ENCODE results near the gene NUDT2. TPM values are rescaled to one million over a fixed set of nuclear protein-coding genes. Genes with fewer than 3 reads are reported as not detected.

The NUDT2 gene
- total and polyA plus RNA-seq, 2 donors (not counting 1 experiment from before 2014, with no cell fraction given), result 12.2 to 20.4 TPM

GRCh38 chr9:34338665-34339385 is 9.5 kb downstream of the NUDT2 start:
- no peak overlapping the region for H3K4me3 ChIP-seq (ENCODE audit: control extremely low read depth in 1 of 5, extremely low read depth in 1 of 5, insufficient read depth in 1 of 5, low read depth in 2 of 5, low read length in 4 of 5)
- no peaks in the 10 kb centered on the region for H3K9me3 ChIP-seq (ENCODE audit: control extremely low read depth in 1 of 3, control insufficient read depth in 2 of 3, insufficient read depth in 1 of 3, low read length in 2 of 3)
- no peaks in the 10 kb centered on the region for H3K27me3 Mint-ChIP-seq
- 100% methylated on average over 1 of the region's 2 CpGs for WGBS (ENCODE audit: insufficient coverage)
- no peaks in the 10 kb centered on the region for H3K4me1 ChIP-seq (ENCODE audit: control insufficient read depth in 2 of 2, insufficient read depth in 2 of 2, low read length in 2 of 2)
- POLR2A ChIA-PET, result interaction anchor here (0.6 kb wide), 1 partner anchor 36 kb away, joined by 3 read pairs; no protein-coding TSS in a partner anchor
- H3K4me1 Mint-ChIP-seq, result no peaks in the 10 kb centered on the region
- no peak overlapping the region for H3K4me3 Mint-ChIP-seq
- no peak overlapping the region for H2AFZ ChIP-seq (ENCODE audit: insufficient read depth, low read depth, low read length, poor library complexity, severe bottlenecking)
- no peak overlapping the region for H3K27ac ChIP-seq (ENCODE audit: low read length in 2 of 2)
- ATAC-seq (ENCODE audit: low read depth) (no peak), DNase-seq (no peak)
- H3K79me2 ChIP-seq (ENCODE audit: control insufficient read depth, insufficient read depth, low read length), result peaks cover 25% of the 10 kb centered on the region
- H3K9ac ChIP-seq (ENCODE audit: low read length), result no peak overlapping the region
- intact Hi-C loops (cut with micrococcal nuclease), result no loop called here
- CTCF ChIA-PET, result interaction anchor here (1.0 kb wide), 1 partner anchor 253 kb away, joined by 4 read pairs; no protein-coding TSS in a partner anchor
- H3K27ac Mint-ChIP-seq, result no peak overlapping the region
- H4K20me1 ChIP-seq (ENCODE audit: control insufficient read depth, insufficient read depth, low read length, poor library complexity, severe bottlenecking), result peaks cover 8% of the 10 kb centered on the region
- H3K27me3 ChIP-seq (replicated peaks in 1 of 4; ENCODE audit: control extremely low read depth in 1 of 4, control insufficient read depth in 3 of 4, insufficient read depth in 4 of 4, low read length in 3 of 4), result no peaks in the 10 kb centered on the region
- peaks cover 0 to 42% of the 10 kb centered on the region in 2 experiments for H3K36me3 ChIP-seq (replicated peaks in 1 of 2; ENCODE audit: control extremely low read depth in 1 of 2, control insufficient read depth in 1 of 2, extremely low read depth in 1 of 2, insufficient read depth in 2 of 2, low read length in 1 of 2)
- H3K4me2 ChIP-seq (replicated peaks; ENCODE audit: low read depth, low read length, poor library complexity, severe bottlenecking), result no peak overlapping the region
- H3K9me3 Mint-ChIP-seq (ENCODE audit: insufficient read depth), result no peaks in the 10 kb centered on the region
- TF ChIP-seq CTCF (IDR thresholded peaks at IDR 0.05), result no peak
- no peak for TF ChIP-seq EZH2 (IDR thresholded peaks at IDR 0.05; ENCODE audit: borderline replicate concordance, insufficient read depth, low read depth, low read length, poor library complexity, severe bottlenecking)

DNA sequence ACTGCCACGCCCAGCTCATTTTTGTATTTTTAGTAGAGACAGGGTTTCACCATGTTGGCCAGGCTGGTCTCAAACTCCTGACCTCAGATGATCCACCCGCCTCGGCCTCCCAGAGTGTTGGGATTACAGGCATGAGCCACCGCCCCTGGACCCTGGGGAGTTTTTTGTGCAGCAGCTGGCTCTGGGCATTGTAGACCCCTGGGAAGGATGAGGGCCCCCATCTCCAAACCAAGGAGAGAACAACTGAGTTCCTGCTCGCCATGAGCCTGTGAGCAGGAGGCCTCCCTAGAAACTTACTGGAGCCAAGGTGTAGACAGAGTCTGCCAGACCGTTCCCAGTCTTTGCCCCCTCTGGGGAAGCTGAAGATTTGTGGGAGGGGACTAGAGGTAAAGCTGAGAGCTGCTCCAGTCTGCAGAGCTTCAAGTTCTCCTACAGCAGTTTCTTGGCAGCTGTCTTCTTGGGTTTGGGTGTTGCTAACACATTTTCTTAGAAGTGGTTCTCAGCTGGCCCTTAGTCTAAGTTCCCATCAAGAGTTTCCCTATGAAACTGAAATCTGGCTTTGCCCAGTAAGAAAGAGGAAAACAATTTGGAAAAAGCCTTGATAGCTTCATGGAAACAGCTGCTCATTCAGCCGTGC is 12.4 kb downstream of the NUDT2 start:
- ChIA-PET CTCF (interaction anchor here (1.5 kb wide), 1 partner anchor 37 kb away, joined by 4 read pairs; no protein-coding TSS in a partner anchor), POLR2A (no interaction called here)
- no peaks in the 10 kb centered on the region for H4K20me1 ChIP-seq (ENCODE audit: control insufficient read depth, insufficient read depth, low read length, poor library complexity, severe bottlenecking)
- H3K9me3 Mint-ChIP-seq (ENCODE audit: insufficient read depth), result no peaks in the 10 kb centered on the region
- no peaks in the 10 kb centered on the region for H3K27me3 ChIP-seq (replicated peaks in 1 of 4; ENCODE audit: control extremely low read depth in 1 of 4, control insufficient read depth in 3 of 4, insufficient read depth in 4 of 4, low read length in 3 of 4)
- H3K27ac Mint-ChIP-seq, result no peak overlapping the region
- no peak overlapping the region for H3K4me3 Mint-ChIP-seq
- no peak for TF ChIP-seq CTCF (IDR thresholded peaks at IDR 0.05)
- no peak for TF ChIP-seq EZH2 (IDR thresholded peaks at IDR 0.05; ENCODE audit: borderline replicate concordance, insufficient read depth, low read depth, low read length, poor library complexity, severe bottlenecking)
- H3K4me2 ChIP-seq (replicated peaks; ENCODE audit: low read depth, low read length, poor library complexity, severe bottlenecking), result no peak overlapping the region
- H3K27ac ChIP-seq (ENCODE audit: low read length in 2 of 2), result no peak overlapping the region
- peaks cover 0 to 42% of the 10 kb centered on the region in 2 experiments for H3K36me3 ChIP-seq (replicated peaks in 1 of 2; ENCODE audit: control extremely low read depth in 1 of 2, control insufficient read depth in 1 of 2, extremely low read depth in 1 of 2, insufficient read depth in 2 of 2, low read length in 1 of 2)
- peaks cover 8% of the 10 kb centered on the region for H3K79me2 ChIP-seq (ENCODE audit: control insufficient read depth, insufficient read depth, low read length)
- WGBS (ENCODE audit: insufficient coverage), result 97% methylated on average over 6 of the region's 7 CpGs
- no peak overlapping the region for H3K9ac ChIP-seq (ENCODE audit: low read length)
- no peaks in the 10 kb centered on the region for H3K4me1 ChIP-seq (ENCODE audit: control insufficient read depth in 2 of 2, insufficient read depth in 2 of 2, low read length in 2 of 2)
- intact Hi-C loops (cut with micrococcal nuclease), result no loop called here
- H2AFZ ChIP-seq (ENCODE audit: insufficient read depth, low read depth, low read length, poor library complexity, severe bottlenecking), result no peak overlapping the region
- H3K9me3 ChIP-seq (ENCODE audit: control extremely low read depth in 1 of 3, control insufficient read depth in 2 of 3, insufficient read depth in 1 of 3, low read length in 2 of 3), result no peaks in the 10 kb centered on the region
- H3K4me1 Mint-ChIP-seq, result no peaks in the 10 kb centered on the region
- H3K4me3 ChIP-seq (ENCODE audit: control extremely low read depth in 1 of 5, extremely low read depth in 1 of 5, insufficient read depth in 1 of 5, low read depth in 2 of 5, low read length in 4 of 5), result no peak overlapping the region
- ATAC-seq (ENCODE audit: low read depth), result no peak
- no peak for DNase-seq
- H3K27me3 Mint-ChIP-seq, result no peaks in the 10 kb centered on the region

Measured in B cell (primary cell).